Measurements from ENCODE around the gene IARS1.

DNA sequence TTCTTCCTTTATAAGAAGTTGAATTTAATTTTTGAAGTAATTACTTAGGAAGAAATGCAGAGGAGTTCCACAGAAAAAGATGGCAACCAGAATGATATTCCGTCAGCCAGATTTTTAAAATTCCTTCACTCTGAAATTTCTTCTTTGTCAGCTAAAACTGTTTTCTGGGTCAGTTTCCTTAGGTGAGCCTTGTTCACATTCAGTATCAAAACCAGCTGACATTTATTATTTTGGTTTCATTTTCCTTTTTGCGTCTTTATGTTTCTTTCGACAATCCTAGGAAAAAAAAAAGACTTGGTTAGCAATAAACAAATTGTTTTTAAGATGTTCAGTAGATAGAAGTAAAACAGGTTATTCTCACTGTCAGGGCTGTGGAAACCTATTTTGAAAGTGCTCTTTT, 4.1 kb upstream of the IARS1 start:
- TF ChIP-seq, protein P1, sequence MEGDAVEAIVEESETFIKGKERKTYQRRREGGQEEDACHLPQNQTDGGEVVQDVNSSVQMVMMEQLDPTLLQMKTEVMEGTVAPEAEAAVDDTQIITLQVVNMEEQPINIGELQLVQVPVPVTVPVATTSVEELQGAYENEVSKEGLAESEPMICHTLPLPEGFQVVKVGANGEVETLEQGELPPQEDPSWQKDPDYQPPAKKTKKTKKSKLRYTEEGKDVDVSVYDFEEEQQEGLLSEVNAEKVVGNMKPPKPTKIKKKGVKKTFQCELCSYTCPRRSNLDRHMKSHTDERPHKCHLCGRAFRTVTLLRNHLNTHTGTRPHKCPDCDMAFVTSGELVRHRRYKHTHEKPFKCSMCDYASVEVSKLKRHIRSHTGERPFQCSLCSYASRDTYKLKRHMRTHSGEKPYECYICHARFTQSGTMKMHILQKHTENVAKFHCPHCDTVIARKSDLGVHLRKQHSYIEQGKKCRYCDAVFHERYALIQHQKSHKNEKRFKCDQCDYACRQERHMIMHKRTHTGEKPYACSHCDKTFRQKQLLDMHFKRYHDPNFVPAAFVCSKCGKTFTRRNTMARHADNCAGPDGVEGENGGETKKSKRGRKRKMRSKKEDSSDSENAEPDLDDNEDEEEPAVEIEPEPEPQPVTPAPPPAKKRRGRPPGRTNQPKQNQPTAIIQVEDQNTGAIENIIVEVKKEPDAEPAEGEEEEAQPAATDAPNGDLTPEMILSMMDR (IDR thresholded peaks at IDR 0.05), result no peak
- no peak for TF ChIP-seq POLR2A (IDR thresholded peaks at IDR 0.05)
